ENCODE measurements around the gene ZBTB14.

DNA sequence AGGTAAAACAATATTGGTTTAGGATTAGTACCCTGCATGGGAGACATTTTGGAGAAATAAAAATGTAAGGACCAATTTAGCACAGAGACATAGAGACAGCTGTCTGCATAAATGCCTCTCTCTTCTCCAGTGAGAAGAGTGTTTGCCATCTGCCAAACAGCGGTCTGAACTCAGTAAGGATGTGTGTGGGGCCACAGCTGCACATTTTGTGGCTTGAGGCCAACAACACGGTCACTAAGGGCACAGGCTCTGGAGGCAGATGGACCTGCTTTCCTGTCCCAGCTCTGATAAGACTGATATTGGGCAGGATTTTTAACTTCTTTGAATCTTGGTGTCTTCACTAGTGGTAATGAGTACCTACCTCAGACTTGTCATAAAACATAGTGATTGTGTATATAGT lies 10.2 kb downstream of the ZBTB14 start:
- TF ChIP-seq CTCF (conservative IDR thresholded peaks at IDR 0.05 in 1 of 2, IDR thresholded peaks at IDR 0.05 in 1 of 2; ENCODE audit: extremely low read depth in 1 of 2, insufficient read depth in 1 of 2, low read depth in 1 of 2, low read length in 2 of 2) (no peak), EZH2 (IDR thresholded peaks at IDR 0.05; ENCODE audit: borderline replicate concordance, low read length) (no peak)

Measured in mammary epithelial cell (primary cell).